H1 (cell line): ENCODE measurements around the gene USP24. TPM values are rescaled to one million over a fixed set of nuclear protein-coding genes. Genes with fewer than 3 reads are reported as not detected.

Experiments used
- CTCF ChIA-PET: fragments of 300-600 bp; sonication (Branson Sonifier 250); formaldehyde crosslinking; loops from one replicate; lab custom pipeline; 2021; ENCODE audit not compliant: partially characterized antibody; lab: Charles Lee
- POLR2A ChIA-PET: fragments of 300-600 bp; sonication (Branson Sonifier 250); formaldehyde crosslinking; loops from one replicate; lab custom pipeline; 2021; ENCODE audit warnings: inconsistent platforms; ENCODE audit not compliant: partially characterized antibody; lab: Charles Lee
- DNase-seq, 2 experiments: peaks; one replicate each; pipeline versions ENCODE4 v3.0.0 to v3.0.0-alpha.2; 2010 to 2022; ENCODE audit warnings: low spot score in 2 of 2, low read depth in 1 of 2, mixed read lengths in 1 of 2
- FAIRE-seq: peaks from 2 replicates; lab custom pipeline; 2011; peaks lifted over from hg19 to GRCh38; lab: Jason Lieb, UNC
- H2AFZ ChIP-seq: 2 replicates; pipeline ENCODE4 v1.8.1; 2012; ENCODE audit warnings: low read length, inconsistent platforms
- H2AK5ac ChIP-seq: 2 replicates; pipeline ENCODE4 v1.6.1; 2013; ENCODE audit warnings: low read depth, low read length
- H2BK120ac ChIP-seq: replicated peaks from 2 replicates; pipeline ENCODE3; 2013; ENCODE audit warnings: low read depth, low read length, inconsistent platforms
- H2BK12ac ChIP-seq: 2 replicates; pipeline ENCODE4 v1.6.1; 2013; ENCODE audit warnings: low read depth, low read length
- H2BK15ac ChIP-seq: 2 replicates; pipeline ENCODE4 v1.6.1; 2013; ENCODE audit warnings: low read length
- H2BK20ac ChIP-seq: 2 replicates; pipeline ENCODE4 v1.6.1; 2013; ENCODE audit warnings: low read length
- H2BK5ac ChIP-seq: 2 replicates; pipeline ENCODE4 v1.6.1; 2013; ENCODE audit warnings: low read depth, low read length
- H3K14ac ChIP-seq: 2 replicates; pipeline ENCODE4 v1.6.1; 2013; ENCODE audit warnings: inconsistent platforms; ENCODE audit not compliant: insufficient read length
- H3K18ac ChIP-seq: 2 replicates; pipeline ENCODE4 v1.6.1; 2013; ENCODE audit warnings: low read length; ENCODE audit errors: extremely low read depth
- H3K23ac ChIP-seq: 2 replicates; pipeline ENCODE4 v1.6.1; 2013; ENCODE audit warnings: inconsistent platforms; ENCODE audit not compliant: insufficient read length
- H3K23me2 ChIP-seq: 2 replicates; pipeline ENCODE4 v1.6.1; 2013; ENCODE audit warnings: low read depth, low read length
- H3K27ac ChIP-seq: 2 replicates; pipeline ENCODE4 v1.6.1; 2011; ENCODE audit warnings: low read depth, low read length, inconsistent platforms
- H3K27me3 ChIP-seq, 4 experiments: replicated peaks in 1 of 4; 1 replicate in 1 of 4; 2 replicates in 3 of 4; pipeline versions ENCODE4 v1.6.1 to v1.8.1; 2011 to 2013; ENCODE audit warnings: low read length in 3 of 4, mild to moderate bottlenecking in 3 of 4, inconsistent platforms in 2 of 4, mixed read lengths in 2 of 4, moderate library complexity in 1 of 4; ENCODE audit not compliant: control insufficient read depth in 3 of 4, insufficient read depth in 3 of 4; ENCODE audit errors: extremely low read depth in 1 of 4
- H3K36me3 ChIP-seq, 4 experiments: 2 replicates each; pipeline versions ENCODE4 v1.6.1 to v1.8.1; 2011 to 2013; ENCODE audit warnings: mild to moderate bottlenecking in 4 of 4, low read length in 3 of 4, moderate library complexity in 2 of 4, control low read depth in 1 of 4, inconsistent platforms in 1 of 4; ENCODE audit not compliant: insufficient read depth in 4 of 4, control insufficient read depth in 2 of 4
- H3K4ac ChIP-seq: replicated peaks from 2 replicates; pipeline ENCODE3; 2013; ENCODE audit warnings: low read length, low read depth, mixed read lengths, inconsistent platforms; ENCODE audit not compliant: insufficient read length
- H3K4me1 ChIP-seq, 4 experiments: replicated peaks in 1 of 4; 1 replicate in 1 of 4; 2 replicates in 3 of 4; pipeline versions ENCODE4 v1.6.1 to v1.8.1; 2011 to 2013; ENCODE audit warnings: low read length in 3 of 4, inconsistent platforms in 2 of 4, mixed read lengths in 1 of 4; ENCODE audit not compliant: insufficient read depth in 4 of 4, control insufficient read depth in 3 of 4
- H3K4me2 ChIP-seq, 2 experiments: 2 replicates each; pipeline versions ENCODE4 v1.6.1 to v1.8.1; 2011 to 2013; ENCODE audit warnings: low read depth in 2 of 2, low read length in 2 of 2, control low read depth in 1 of 2, inconsistent platforms in 1 of 2, mild to moderate bottlenecking in 1 of 2; ENCODE audit not compliant: insufficient read depth in 1 of 2
- H3K4me3 ChIP-seq, 4 experiments: fragments of 200-600, 300-600 bp in 1 of 4; sonication (generic), shearing (Covaris generic), sonication (Bioruptor Twin) in 1 of 4; 2 replicates each; pipeline versions ENCODE4 v1.5.1 to v1.8.1; 2011 to 2016; ENCODE audit warnings: low read length in 4 of 4, low read depth in 3 of 4, control low read depth in 2 of 4, inconsistent platforms in 2 of 4, mild to moderate bottlenecking in 2 of 4, mixed read lengths in 1 of 4, moderate library complexity in 1 of 4; ENCODE audit not compliant: insufficient read depth in 2 of 4; ENCODE audit errors: extremely low read depth in 1 of 4
- H3K56ac ChIP-seq: replicated peaks from 2 replicates; pipeline ENCODE3; 2013; ENCODE audit warnings: low read depth, mild to moderate bottlenecking, mixed read lengths, low read length, inconsistent platforms; ENCODE audit not compliant: insufficient read length
- H3K79me1 ChIP-seq: 2 replicates; pipeline ENCODE4 v1.6.1; 2013; ENCODE audit warnings: low read depth, low read length, control low read depth
- H3K79me2 ChIP-seq, 2 experiments: 2 replicates each; pipeline versions ENCODE4 v1.6.1 to v1.8.1; 2012 to 2013; ENCODE audit warnings: low read length in 2 of 2, mild to moderate bottlenecking in 2 of 2, inconsistent platforms in 1 of 2; ENCODE audit not compliant: insufficient read depth in 2 of 2, control insufficient read depth in 1 of 2
- H3K9ac ChIP-seq, 4 experiments: replicated peaks in 1 of 4; 1 replicate in 1 of 4; 2 replicates in 3 of 4; pipeline versions ENCODE4 v1.6.1 to v1.8.1; 2011 to 2013; ENCODE audit warnings: low read depth in 3 of 4, low read length in 3 of 4, control low read depth in 2 of 4, mild to moderate bottlenecking in 2 of 4, moderate library complexity in 2 of 4, inconsistent platforms in 1 of 4; ENCODE audit errors: extremely low read depth in 1 of 4
- H3K9me3 ChIP-seq, 2 experiments: 2 replicates each; pipeline versions ENCODE4 v1.6.1 to v1.8.1; 2012 to 2013; ENCODE audit warnings: mild to moderate bottlenecking in 2 of 2, moderate library complexity in 2 of 2, control low read depth in 1 of 2, inconsistent platforms in 1 of 2, low read depth in 1 of 2, low read length in 1 of 2, mixed read lengths in 1 of 2; ENCODE audit not compliant: insufficient read depth in 2 of 2
- H4K20me1 ChIP-seq, 2 experiments: replicated peaks in 1 of 2; 2 replicates each; pipeline versions ENCODE3 to v1.8.1; 2011 to 2013; ENCODE audit warnings: inconsistent platforms in 2 of 2, low read length in 2 of 2, mild to moderate bottlenecking in 1 of 2; ENCODE audit not compliant: insufficient read depth in 2 of 2, control insufficient read depth in 1 of 2
- H4K5ac ChIP-seq: 2 replicates; pipeline ENCODE4 v1.6.1; 2013; ENCODE audit warnings: low read length, low read depth, mixed read lengths, inconsistent platforms; ENCODE audit not compliant: insufficient read length
- H4K8ac ChIP-seq: 2 replicates; pipeline ENCODE4 v1.8.0; 2013; ENCODE audit warnings: mild to moderate bottlenecking, moderate library complexity, low read length, inconsistent platforms; ENCODE audit not compliant: insufficient read depth; ENCODE audit errors: extremely low read depth
- H4K91ac ChIP-seq: replicated peaks from 2 replicates; pipeline ENCODE3; 2013; ENCODE audit warnings: low read length, mixed read lengths, inconsistent platforms; ENCODE audit not compliant: insufficient read length
- SIX5 ChIP-seq: IDR thresholded peaks from 2 replicates; pipeline ENCODE4 v1.6.1; 2011; ENCODE audit warnings: mild to moderate bottlenecking, low read depth, low read length
- SP2 ChIP-seq: IDR thresholded peaks from 2 replicates; pipeline ENCODE4 v1.6.1; 2012; ENCODE audit warnings: mild to moderate bottlenecking, low read length, inconsistent platforms
- SRF ChIP-seq: IDR thresholded peaks from 2 replicates; pipeline ENCODE4 v1.6.1; 2011; ENCODE audit warnings: mild to moderate bottlenecking, low read depth, low read length, moderate library complexity
- TAF1 ChIP-seq: IDR thresholded peaks from 2 replicates; pipeline ENCODE4 v1.6.1; 2011; ENCODE audit warnings: mild to moderate bottlenecking, low read depth, low read length
- YY1 ChIP-seq: IDR thresholded peaks from 2 replicates; pipeline ENCODE4 v1.6.1; 2011; ENCODE audit warnings: low read depth, mild to moderate bottlenecking, low read length
- WGBS, 2 experiments: shearing (Covaris generic) in 1 of 2; methylation state at CpG; one replicate each; pipeline versions ENCODE4 v1.1.6 to v1.1.7; 2013 to 2015; ENCODE audit warnings: low lambda C conversion rate in 2 of 2, mixed read lengths in 2 of 2, inconsistent platforms in 1 of 2, low coverage in 1 of 2, missing lambda C conversion rate in 1 of 2; ENCODE audit not compliant: insufficient replicate concordance in 2 of 2, insufficient coverage in 1 of 2, insufficient read length in 1 of 2; ENCODE audit errors: extremely low coverage in 1 of 2, missing lambda C conversion rate in 1 of 2; 5-methylcytosine and 5-hydroxymethylcytosine counted together
- polyA plus RNA-seq, 7 experiments: library from polyadenylated mRNA; depleted of rRNA in 3 of 7; stranded (reverse) in 5 of 7; unstranded in 2 of 7; fragments of >200 nt in 5 of 7; fragments of 200-250 nt in 2 of 7; gene quantifications; 1 replicate in 5 of 7; 2 replicates in 1 of 7; 4 replicates in 1 of 7; pipeline versions ENCODE4 v1.2.1 to v1.2.3, GENCODE V29; 2011 to 2013; ENCODE audit warnings: missing spikeins in 2 of 7, mixed read lengths in 2 of 7
- total RNA-seq: library from RNA; stranded (reverse); fragmentation: NEBNext Ultra II Directional; extraction: Animal tissue kit (Norgen Biotek cat#: 25700); gene quantifications from 2 replicates; pipeline ENCODE4 v1.2.1, GENCODE V29; 2021

The USP24 gene
- total and polyA plus RNA-seq, 2 of the 8 experiments (the other 6 are each of a cell fraction or from before 2014, with no cell fraction given): 11.1 to 34.6 TPM

GRCh38 chr1:55171694-55172093 lies 43.5 kb downstream of the USP24 start:
- Histone ChIP-seq H4K91ac (no peak overlapping the region), H4K20me1 (no peaks in the 10 kb centered on the region), H4K5ac (no peak overlapping the region), H2BK20ac (no peak overlapping the region), H3K27ac (no peak overlapping the region), H3K9ac (no peak overlapping the region), H3K56ac (no peak overlapping the region), H3K4ac (no peak overlapping the region), H2BK12ac (no peak overlapping the region), H3K79me2 (no peaks in the 10 kb centered on the region), H3K14ac (no peak overlapping the region), H2AK5ac (no peak overlapping the region), H3K23ac (no peak overlapping the region), H2BK5ac (no peak overlapping the region), H3K9me3 (no peaks in the 10 kb centered on the region), H2BK120ac (no peak overlapping the region), H3K79me1 (no peaks in the 10 kb centered on the region), H4K8ac (no peak overlapping the region), H2BK15ac (no peak overlapping the region), H3K18ac (no peak overlapping the region), H3K4me3 (no peak overlapping the region), H3K23me2 (no peaks in the 10 kb centered on the region), H3K4me1 (peaks cover 0 to 6% (median 0%) of the 10 kb centered on the region in 4 experiments; a peak in 3 of 7 replicates), H3K4me2 (no peak overlapping the region), H3K27me3 (no peaks in the 10 kb centered on the region), H2AFZ (no peak overlapping the region), H3K36me3 (peaks cover 0 to 11% (median 2%) of the 10 kb centered on the region in 4 experiments; a peak in 1 of 8 replicates)
- ChIA-PET POLR2A (interaction anchor here (1.3 kb wide), 1 partner anchor 43 kb away, joined by 5 read pairs; the partner anchor contains the start of gene USP24), CTCF (interaction anchor here (0.6 kb wide), 1 partner anchor 214 kb away, joined by 3 read pairs; no protein-coding TSS in a partner anchor)
- no peak for DNase-seq
- FAIRE-seq: peak; percentile 7
- TF ChIP-seq SIX5: no peak
- no peak for TF ChIP-seq TAF1
- TF ChIP-seq YY1: no peak
- no peak for TF ChIP-seq SP2
- no peak for TF ChIP-seq SRF
- 82% methylated on average over 3 of the region's 3 CpGs; no CpG with 5 or more reads in 1 of the 2 experiments for WGBS, 2 experiments
